Right ventricle myocardium superior (tissue), 1 donor: ENCODE results near the gene GSTM3. TPM values are rescaled to one million over a fixed set of nuclear protein-coding genes. Genes with fewer than 3 reads are reported as not detected.

Source experiments
- ATAC-seq: fragments of 200-7000 bp; cut with Tn5 transposase; one replicate; pipeline ENCODE4 v1.9.1; 2020; ENCODE audit warnings: mild to moderate bottlenecking; ENCODE audit not compliant: poor library complexity
- DNase-seq: peaks from one replicate; pipeline ENCODE4 v3.0.0-alpha.2; 2020
- intact Hi-C: fragments of 100-400 bp; cut with DNase I; formaldehyde crosslinking; loops from one replicate; pipeline ENCODE4 v1.11.2; 2022
- long read RNA-seq: library from polyadenylated mRNA; unstranded; transcript quantifications from one replicate; pipeline ENCODE4 v2.0.0, GENCODE V29; 2021
- total RNA-seq: library from RNA; stranded (reverse); fragmentation: NEBNext Ultra II Directional; extraction: Animal tissue kit (Norgen Biotek cat#: 25700); gene quantifications from one replicate; pipeline ENCODE4 v1.2.1, GENCODE V29; 2021
- donor health status: DM: no; HTN: yes; CAD: no; lungs with severe emphysema.

Gene GSTM3
- 112 TPM for total RNA-seq
- long read RNA-seq, full-length matches to known transcripts: 50 of 56 reads
- long read RNA-seq, partial matches to known transcripts: 1 of 56 reads
- long read RNA-seq, other reads (novel, unspliced or antisense): 5 of 56 reads

GRCh38 chr1:109740615-109741373 is at the start of gene GSTM3:
Gene GSTM3, minus strand, starts transcription at chr1:109741038. Its CDS starts 751 bp downstream, at chr1:109740287.
- intact Hi-C loops: no loop called here
- peak; percentile 14 for ATAC-seq
- DNase-seq: no peak

- ATAC-seq (no peak), DNase-seq (no peak)
- intact Hi-C loops: no loop called here
These were observed 49.5 kb upstream of the GSTM3 start for GRCh38 chr1:109790329-109790728.

DNA sequence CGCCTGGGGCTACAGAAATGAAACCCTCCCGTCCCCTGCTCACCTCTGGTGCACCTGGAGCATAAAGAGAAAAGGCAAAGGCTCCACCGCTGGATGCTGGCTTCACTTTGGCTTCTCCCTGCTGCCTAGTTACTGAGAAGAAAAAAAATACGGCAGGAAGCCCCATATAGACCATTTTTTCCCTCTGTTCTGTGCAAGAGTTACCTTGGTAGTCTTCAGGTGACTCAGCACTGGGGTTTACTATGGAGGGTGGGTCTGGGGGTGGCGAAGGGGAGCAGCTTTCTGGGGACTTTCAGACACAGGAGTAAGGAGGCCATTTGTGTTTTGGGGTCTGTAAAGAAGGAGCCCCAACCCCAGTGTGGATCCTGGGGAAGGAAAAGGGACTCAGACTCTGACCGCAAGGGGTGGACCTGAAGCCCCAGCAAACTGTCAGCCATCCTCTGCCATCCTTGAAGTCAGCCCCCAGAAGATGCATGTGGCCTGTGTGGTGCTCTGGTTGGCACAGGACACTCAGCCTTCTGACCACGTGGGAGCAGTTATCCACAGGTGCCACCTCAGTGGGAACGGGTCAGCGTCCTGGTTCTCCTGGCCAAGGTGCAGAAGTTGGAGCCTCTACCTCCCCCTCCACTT is 48.8 kb upstream of the GSTM3 start:
- no peak for ATAC-seq
- intact Hi-C loops: loop anchor here (5.0 kb wide), 1 partner anchor 123 kb away; the partner anchor contains the start of gene CSF1
- no peak for DNase-seq

DNA sequence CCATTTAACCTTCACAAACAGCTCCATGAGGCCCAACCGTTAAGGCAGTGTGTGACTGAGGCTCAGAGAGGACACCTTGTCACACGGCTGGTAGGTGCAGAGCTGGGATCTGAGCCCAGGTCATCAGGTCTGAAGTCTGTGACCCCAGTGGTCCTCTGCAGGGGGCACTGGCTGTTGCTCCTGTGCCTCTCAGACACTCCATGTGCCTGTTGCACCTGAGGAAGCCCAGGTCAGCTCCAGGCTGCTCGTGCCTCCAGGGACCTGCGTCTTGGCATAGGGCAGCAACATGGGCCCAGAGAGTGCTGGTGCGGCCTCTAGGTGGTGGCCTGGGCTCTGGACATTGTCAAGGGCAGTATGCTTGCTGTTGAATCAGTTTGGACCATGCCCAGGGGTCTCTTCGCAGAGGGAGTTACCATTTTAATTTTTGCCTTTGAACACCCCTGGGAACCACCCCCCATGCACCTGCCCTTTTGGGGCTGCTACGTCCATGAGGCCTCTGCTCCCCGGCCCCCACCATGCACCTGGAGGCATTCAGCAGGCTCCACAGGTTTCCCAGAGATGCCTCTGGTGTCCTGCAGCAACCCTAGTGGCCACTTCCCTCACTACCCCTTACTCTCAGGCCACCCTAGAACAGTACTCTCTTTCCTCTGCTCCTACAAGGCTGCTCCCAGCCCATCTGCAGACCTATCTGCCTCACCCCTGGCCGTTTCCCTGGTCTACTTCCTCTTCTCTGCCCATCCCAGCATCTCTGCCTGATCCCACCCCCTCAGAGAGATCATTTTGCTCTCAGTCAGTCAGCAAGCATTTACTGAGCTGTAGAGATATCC is 48.1 kb upstream of the GSTM3 start:
- no peak for ATAC-seq
- DNase-seq: no peak
- intact Hi-C loops: loop anchor here (5.0 kb wide), 1 partner anchor 123 kb away; the partner anchor contains the start of gene CSF1

GRCh38 chr1:109787845-109788601 is 47.2 kb upstream of the GSTM3 start:
- intact Hi-C loops: loop anchor here (5.0 kb wide), 1 partner anchor 124 kb away; the partner anchor contains the start of gene CSF1
- DNase-seq: no peak
- no peak for ATAC-seq

DNA sequence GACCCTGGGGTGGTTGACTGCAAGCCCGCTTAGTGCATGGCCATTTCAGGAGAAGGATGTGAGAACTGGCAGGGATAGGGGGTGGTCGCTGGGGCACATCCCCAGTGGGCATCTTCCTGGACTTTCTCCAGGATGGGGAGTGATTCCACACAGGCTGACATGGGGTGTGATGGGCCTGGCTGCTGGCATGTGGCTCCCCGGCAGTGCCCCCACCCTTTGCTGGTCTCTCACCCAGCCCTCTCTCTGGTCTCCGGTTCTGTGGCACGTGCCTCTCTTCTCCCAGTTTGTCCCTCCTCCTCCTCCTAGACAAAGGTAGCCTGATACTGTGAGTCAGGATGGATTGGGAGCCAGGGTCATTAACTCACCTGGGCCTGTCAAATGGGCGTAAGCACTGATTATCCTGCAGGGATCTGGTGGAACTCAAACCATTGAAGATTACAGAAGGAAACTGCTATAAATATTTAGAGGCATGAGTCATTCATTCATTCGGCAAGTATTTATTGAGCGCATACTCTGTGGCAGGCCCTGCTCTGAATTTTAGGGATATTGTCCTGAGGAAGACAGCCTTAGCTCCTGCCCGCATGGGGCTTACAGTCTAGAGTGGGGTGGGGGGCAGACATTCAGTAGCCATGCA is 46.5 kb upstream of the GSTM3 start:
- DNase-seq (no peak), ATAC-seq (no peak)
- intact Hi-C loops: loop anchor here (5.0 kb wide), 1 partner anchor 125 kb away; the partner anchor contains the start of gene CSF1

DNA sequence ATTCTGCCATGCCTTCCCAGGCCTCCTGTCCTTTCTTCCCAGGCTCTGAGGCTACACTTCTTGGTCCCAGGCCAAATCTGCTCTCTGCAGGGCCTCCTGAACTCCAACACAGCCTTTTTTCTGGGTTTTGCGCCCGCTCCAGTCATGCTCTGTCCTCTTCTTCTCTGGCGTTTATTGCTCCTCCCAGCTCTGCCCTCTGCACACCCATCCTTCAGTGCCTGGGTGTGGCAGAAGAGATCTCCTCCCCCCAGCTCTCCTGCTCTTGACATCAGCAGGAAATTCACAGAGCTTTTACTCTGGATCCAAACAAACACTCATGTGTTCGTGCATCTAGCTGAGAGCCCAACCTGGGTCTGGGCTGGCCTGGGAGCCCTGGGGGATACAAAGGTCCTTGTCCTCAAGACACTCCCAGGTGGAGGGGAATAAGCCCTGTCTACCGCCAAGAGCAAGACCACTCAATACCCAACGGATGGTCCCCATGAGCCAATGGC is 45.7 kb upstream of the GSTM3 start:
- ATAC-seq: peak; percentile 32
- peak; percentile 36 for DNase-seq
- intact Hi-C loops: loop anchor here (5.0 kb wide), 1 partner anchor 126 kb away; the partner anchor contains the start of gene CSF1

DNA sequence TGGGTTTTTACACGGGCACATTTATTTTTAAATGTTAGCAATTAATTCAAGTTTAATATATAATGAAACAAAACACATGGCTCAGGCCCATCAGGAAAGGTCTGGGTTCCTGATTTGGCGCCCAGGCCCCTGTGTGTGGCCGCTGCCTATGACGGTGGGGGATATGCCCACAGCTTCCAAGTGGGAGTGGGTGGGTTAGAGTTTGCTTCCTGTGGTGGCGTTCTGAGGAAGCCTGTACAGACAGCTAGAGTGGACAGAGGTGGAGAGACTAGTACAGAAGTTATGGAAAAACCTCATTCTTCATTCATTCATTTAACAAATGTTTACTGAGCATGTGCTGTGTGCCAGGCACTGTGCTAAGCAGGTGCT is 45.3 kb upstream of the GSTM3 start:
- intact Hi-C loops: loop anchor here (5.0 kb wide), 1 partner anchor 126 kb away; the partner anchor contains the start of gene CSF1
- no peak for ATAC-seq
- DNase-seq: no peak

GRCh38 chr1:109785446-109786111 is 44.7 kb upstream of the GSTM3 start:
- intact Hi-C loops: loop anchor here (5.0 kb wide), 1 partner anchor 127 kb away; the partner anchor contains the start of gene CSF1
- peak; percentile 17 for DNase-seq
- no peak for ATAC-seq

DNA sequence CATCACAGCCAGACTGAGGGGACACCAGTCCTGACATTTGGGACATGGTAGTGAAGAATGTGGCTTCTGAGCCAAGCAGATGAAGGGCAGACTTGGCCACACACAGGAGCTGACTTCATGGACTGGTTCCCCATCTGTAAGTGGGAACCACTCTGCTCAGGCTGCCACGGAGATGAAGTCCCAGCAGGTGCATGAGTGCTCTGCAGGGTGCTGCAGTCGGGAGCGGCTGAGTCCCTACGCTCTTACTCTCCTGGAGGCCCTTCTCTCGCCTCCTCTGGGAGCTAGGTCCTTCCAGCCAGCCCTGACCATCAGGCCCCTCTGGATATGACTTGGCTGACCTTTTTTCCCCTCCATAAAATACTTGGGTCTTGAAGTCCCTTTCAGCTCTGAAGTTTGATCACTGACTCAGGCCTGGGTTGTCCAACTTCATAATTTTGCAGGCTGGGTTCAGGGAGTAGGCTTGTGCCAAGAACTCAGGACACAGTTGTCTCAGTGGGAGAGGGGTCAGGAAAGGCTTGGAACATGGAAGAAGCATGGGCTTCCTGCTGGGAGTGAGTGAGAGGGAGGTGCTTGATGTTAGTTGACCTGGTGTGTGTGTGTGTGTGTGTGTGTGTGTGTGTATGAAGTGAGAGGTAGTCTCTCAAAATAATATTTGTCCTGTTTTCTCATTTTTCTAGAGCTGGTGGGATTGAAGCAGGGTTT is 43.9 kb upstream of the GSTM3 start:
- no peak for ATAC-seq

GRCh38 chr1:109783436-109783835 is 42.6 kb upstream of the GSTM3 start:
- ATAC-seq: no peak
- DNase-seq: peak; percentile 38
- intact Hi-C loops: no loop called here

More for the DNA sequence above, 43.9 kb upstream of the GSTM3 start:
- intact Hi-C loops: loop anchor here (5.0 kb wide), 1 partner anchor 128 kb away; the partner anchor contains the start of gene CSF1
- DNase-seq: peak; percentile 25

GRCh38 chr1:109782927-109783326 is 42.1 kb upstream of the GSTM3 start:
- DNase-seq (peak; percentile 17), ATAC-seq (no peak)

GRCh38 chr1:109782514-109782913 is 41.7 kb upstream of the GSTM3 start:
- ATAC-seq (no peak), DNase-seq (peak; percentile 34)
- intact Hi-C loops: no loop called here

More at GRCh38 chr1:109782927-109783326, 42.1 kb upstream of the GSTM3 start:
- intact Hi-C loops: no loop called here

- DNase-seq (no peak), ATAC-seq (no peak)
- intact Hi-C loops: no loop called here
These were observed 41.0 kb upstream of the GSTM3 start for GRCh38 chr1:109781806-109782205.

- intact Hi-C loops: no loop called here
- no peak for ATAC-seq
These were observed 40.1 kb upstream of the GSTM3 start for GRCh38 chr1:109780982-109781381.

DNA sequence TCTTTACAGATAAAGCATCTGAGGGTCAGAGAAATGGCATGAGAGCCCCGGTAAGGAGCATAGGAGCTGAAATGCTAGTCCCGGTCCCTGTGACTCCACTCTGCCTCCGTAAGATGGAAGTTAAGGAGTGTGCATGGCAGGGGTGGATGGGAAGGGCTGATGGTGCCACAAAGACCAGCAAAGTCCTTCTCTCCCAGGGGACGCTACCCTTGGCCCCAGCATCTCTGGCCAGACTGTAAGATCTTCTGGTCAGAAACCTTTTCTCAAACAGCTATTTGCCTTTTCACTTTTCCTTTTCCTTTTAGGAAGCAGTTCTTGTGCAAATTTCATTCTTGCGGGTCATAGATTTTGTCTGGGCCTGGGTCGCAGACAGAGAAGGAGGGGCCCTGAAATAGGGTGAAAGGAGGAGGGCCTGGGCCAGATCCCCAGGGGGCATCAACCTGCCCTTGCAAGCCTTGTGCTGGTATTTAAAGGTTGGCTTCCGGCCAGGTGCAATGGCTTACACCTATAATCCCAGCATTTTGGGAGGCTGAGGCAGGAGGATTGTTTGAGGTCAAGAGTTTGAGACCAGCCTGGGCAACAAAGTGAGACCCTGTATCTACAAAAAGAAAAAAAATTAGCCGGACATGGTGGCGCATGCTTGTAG is 37.3 kb upstream of the GSTM3 start:
- intact Hi-C loops: loop anchor here (2.0 kb wide), 1 partner anchor 207 kb away; the partner anchor contains the start of gene AHCYL1
- no peak for DNase-seq
- ATAC-seq: no peak

More at GRCh38 chr1:109780982-109781381, 40.1 kb upstream of the GSTM3 start:
- DNase-seq: no peak
